Keratinocyte (primary cell): Measurements from ENCODE around the gene DEFB128. TPM values are rescaled to one million over a fixed set of nuclear protein-coding genes. Genes with fewer than 3 reads are reported as not detected.

ENCODE experiments used
- DNase-seq: peaks from one replicate; pipeline ENCODE4 v3.0.0-alpha.2; 2011; ENCODE audit warnings: low read depth, missing footprints, low spot score
- FAIRE-seq: peaks from 2 replicates; lab custom pipeline; 2011; peaks lifted over from hg19 to GRCh38; lab: Jason Lieb, UNC
- H2AFZ ChIP-seq: 2 replicates; pipeline ENCODE4 v1.6.0; 2012; ENCODE audit warnings: low read length, control low read depth, inconsistent platforms; ENCODE audit not compliant: control insufficient read depth
- H3K27ac ChIP-seq: 2 replicates; pipeline ENCODE4 v1.5.1; 2011; ENCODE audit warnings: low read length; ENCODE audit not compliant: control insufficient read depth, insufficient read depth
- H3K27me3 ChIP-seq: 3 replicates; pipeline ENCODE4 v1.6.0; 2011; ENCODE audit warnings: low read length; ENCODE audit not compliant: control insufficient read depth, insufficient read depth; ENCODE audit errors: extremely low read depth
- H3K36me3 ChIP-seq, 2 experiments: 2 replicates in 1 of 2; 3 replicates in 1 of 2; pipeline ENCODE4 v1.5.1; 2011; ENCODE audit warnings: low read length in 2 of 2, mild to moderate bottlenecking in 1 of 2; ENCODE audit not compliant: control insufficient read depth in 2 of 2, insufficient read depth in 2 of 2; ENCODE audit errors: extremely low read depth in 1 of 2
- H3K4me1 ChIP-seq: 3 replicates; pipeline ENCODE4 v1.5.1; 2011; ENCODE audit warnings: low read length; ENCODE audit not compliant: control insufficient read depth, insufficient read depth; ENCODE audit errors: extremely low read depth
- H3K4me2 ChIP-seq: 3 replicates; pipeline ENCODE4 v1.6.0; 2011; ENCODE audit warnings: low read depth, low read length; ENCODE audit not compliant: control insufficient read depth, insufficient read depth; ENCODE audit errors: extremely low read depth
- H3K4me3 ChIP-seq, 3 experiments: fragments of 200-600 bp in 1 of 3; sonication (generic) in 1 of 3; 2 replicates in 2 of 3; 3 replicates in 1 of 3; pipeline ENCODE4 v1.5.1; 2011 to 2016; ENCODE audit warnings: low read length in 3 of 3, mild to moderate bottlenecking in 3 of 3, control low read depth in 2 of 3, inconsistent platforms in 1 of 3, low read depth in 1 of 3, mixed read lengths in 1 of 3, mixed run types in 1 of 3, moderate library complexity in 1 of 3; ENCODE audit not compliant: control insufficient read depth in 2 of 3, insufficient read depth in 2 of 3; ENCODE audit errors: extremely low read depth in 1 of 3
- H3K79me2 ChIP-seq: 2 replicates; pipeline ENCODE4 v1.6.0; 2012; ENCODE audit warnings: low read length; ENCODE audit not compliant: control insufficient read depth, insufficient read depth
- H3K9ac ChIP-seq: 3 replicates; pipeline ENCODE4 v1.6.0; 2011; ENCODE audit warnings: low read length; ENCODE audit not compliant: control insufficient read depth, insufficient read depth; ENCODE audit errors: extremely low read depth
- H3K9me1 ChIP-seq: 3 replicates; pipeline ENCODE4 v1.6.0; 2011; ENCODE audit warnings: low read length; ENCODE audit not compliant: control insufficient read depth, insufficient read depth; ENCODE audit errors: extremely low read depth
- H3K9me3 ChIP-seq: 2 replicates; pipeline ENCODE4 v1.5.1; 2012; ENCODE audit warnings: low read depth, low read length; ENCODE audit not compliant: control insufficient read depth
- H4K20me1 ChIP-seq: 3 replicates; pipeline ENCODE4 v1.6.0; 2011; ENCODE audit warnings: low read length; ENCODE audit not compliant: control insufficient read depth, insufficient read depth; ENCODE audit errors: extremely low read depth
- EZH2 ChIP-seq: IDR thresholded peaks from one replicate; pipeline ENCODE4 v1.6.1; 2012; ENCODE audit warnings: inconsistent platforms, mild to moderate bottlenecking, low read length, moderate library complexity
- dilution Hi-C: fragments of 300-500 bp; cut with MboI; formaldehyde crosslinking; loops from one replicate; pipeline ENCODE4 v1.7.0; 2020; ENCODE audit warnings: low sequenced_read_pairs; ENCODE audit not compliant: extremely low pct_ligation_motif_present
- polyA plus RNA-seq, 5 experiments: library from polyadenylated mRNA; depleted of rRNA in 3 of 5; stranded (reverse) in 3 of 5; stranded (forward) in 1 of 5; unstranded in 1 of 5; fragments of >200 nt; gene quantifications; 1 replicate in 1 of 5; 2 replicates in 3 of 5; 3 replicates in 1 of 5; pipeline versions ENCODE4 v1.2.1 to v1.2.3, GENCODE V29; 2011 to 2012; ENCODE audit warnings: missing spikeins in 2 of 5, low read depth in 1 of 5, low replicate concordance in 1 of 5
- TF ChIP-seq, protein P1 (sequence below), 3 experiments: IDR thresholded peaks in 1 of 3; conservative IDR thresholded peaks in 1 of 3; optimal IDR thresholded peaks in 1 of 3; 2 replicates in 2 of 3; 3 replicates in 1 of 3; pipeline versions ENCODE3 to v1.5.1; 2011; ENCODE audit warnings: low read length in 3 of 3, mild to moderate bottlenecking in 3 of 3, moderate library complexity in 2 of 3, control low read depth in 1 of 3, inconsistent platforms in 1 of 3; ENCODE audit not compliant: insufficient read depth in 2 of 3; ENCODE audit errors: extremely low read depth in 1 of 3

DEFB128 gene
- polyA plus RNA-seq, 1 donor (not counting 4 experiments of a cell fraction or from before 2014, with no cell fraction given) = not detected

DNA sequence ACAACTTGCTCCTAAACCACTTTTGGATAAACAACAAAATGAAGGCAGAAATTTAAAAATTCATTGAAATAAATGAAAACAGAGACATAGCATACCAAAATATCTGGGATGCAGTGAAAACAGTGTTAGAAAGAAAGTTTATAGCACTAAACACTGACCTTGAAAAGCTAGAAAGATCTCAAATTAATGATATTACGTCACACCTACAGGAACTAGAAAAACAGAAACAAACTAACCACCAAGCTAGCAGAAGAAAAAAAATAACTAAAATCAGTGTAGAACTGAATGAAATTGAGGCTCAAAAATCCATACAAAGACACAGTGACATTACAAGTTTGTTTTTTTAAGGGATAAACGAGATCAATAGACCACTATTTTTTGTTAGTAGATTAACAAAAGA, 5.2 kb downstream of the DEFB128 start:
- TF ChIP-seq, protein P1, sequence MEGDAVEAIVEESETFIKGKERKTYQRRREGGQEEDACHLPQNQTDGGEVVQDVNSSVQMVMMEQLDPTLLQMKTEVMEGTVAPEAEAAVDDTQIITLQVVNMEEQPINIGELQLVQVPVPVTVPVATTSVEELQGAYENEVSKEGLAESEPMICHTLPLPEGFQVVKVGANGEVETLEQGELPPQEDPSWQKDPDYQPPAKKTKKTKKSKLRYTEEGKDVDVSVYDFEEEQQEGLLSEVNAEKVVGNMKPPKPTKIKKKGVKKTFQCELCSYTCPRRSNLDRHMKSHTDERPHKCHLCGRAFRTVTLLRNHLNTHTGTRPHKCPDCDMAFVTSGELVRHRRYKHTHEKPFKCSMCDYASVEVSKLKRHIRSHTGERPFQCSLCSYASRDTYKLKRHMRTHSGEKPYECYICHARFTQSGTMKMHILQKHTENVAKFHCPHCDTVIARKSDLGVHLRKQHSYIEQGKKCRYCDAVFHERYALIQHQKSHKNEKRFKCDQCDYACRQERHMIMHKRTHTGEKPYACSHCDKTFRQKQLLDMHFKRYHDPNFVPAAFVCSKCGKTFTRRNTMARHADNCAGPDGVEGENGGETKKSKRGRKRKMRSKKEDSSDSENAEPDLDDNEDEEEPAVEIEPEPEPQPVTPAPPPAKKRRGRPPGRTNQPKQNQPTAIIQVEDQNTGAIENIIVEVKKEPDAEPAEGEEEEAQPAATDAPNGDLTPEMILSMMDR (optimal IDR thresholded peaks at IDR 0.05 in 1 of 3, IDR thresholded peaks at IDR 0.05 in 1 of 3, conservative IDR thresholded peaks at IDR 0.05 in 1 of 3; ENCODE audit: extremely low read depth in 1 of 3, insufficient read depth in 2 of 3, low read length in 3 of 3) = no peak
- TF ChIP-seq EZH2 = no peak
- H3K9me3 ChIP-seq = no peaks in the 10 kb centered on the region
- dilution Hi-C loops = no loop called here
- H3K27ac ChIP-seq = no peak overlapping the region
- no peak overlapping the region for H3K9ac ChIP-seq
- H3K4me3 ChIP-seq = no peak overlapping the region
- DNase-seq (no peak), FAIRE-seq (no peak)
- no peak overlapping the region for H3K4me2 ChIP-seq
- H3K36me3 ChIP-seq = no peaks in the 10 kb centered on the region
- no peaks in the 10 kb centered on the region for H4K20me1 ChIP-seq
- H2AFZ ChIP-seq = no peak overlapping the region
- H3K4me1 ChIP-seq = no peaks in the 10 kb centered on the region
- peaks cover 4% of the 10 kb centered on the region for H3K27me3 ChIP-seq
- no peaks in the 10 kb centered on the region for H3K79me2 ChIP-seq
- no peaks in the 10 kb centered on the region for H3K9me1 ChIP-seq

GRCh38 chr20:168876-169275, 20.6 kb downstream of the DEFB128 start:
- H3K9me3 ChIP-seq = no peaks in the 10 kb centered on the region
- H2AFZ ChIP-seq = no peak overlapping the region
- no peak for TF ChIP-seq EZH2
- TF ChIP-seq, protein P1 (optimal IDR thresholded peaks at IDR 0.05 in 1 of 3, IDR thresholded peaks at IDR 0.05 in 1 of 3, conservative IDR thresholded peaks at IDR 0.05 in 1 of 3; ENCODE audit: extremely low read depth in 1 of 3, insufficient read depth in 2 of 3, low read length in 3 of 3) = no peak
- H3K79me2 ChIP-seq = no peaks in the 10 kb centered on the region
- FAIRE-seq (no peak), DNase-seq (no peak)
- peaks cover 2% of the 10 kb centered on the region for H3K27me3 ChIP-seq
- dilution Hi-C loops = no loop called here
- no peaks in the 10 kb centered on the region for H3K4me1 ChIP-seq
- H4K20me1 ChIP-seq = no peaks in the 10 kb centered on the region
- H3K9me1 ChIP-seq = no peaks in the 10 kb centered on the region
- H3K4me2 ChIP-seq = no peak overlapping the region
- no peak overlapping the region for H3K27ac ChIP-seq
- H3K9ac ChIP-seq = no peak overlapping the region
- H3K4me3 ChIP-seq = no peak overlapping the region
- no peaks in the 10 kb centered on the region for H3K36me3 ChIP-seq
